K562 (cell line): ENCODE results near the gene MFAP1. TPM values are rescaled to one million over a fixed set of nuclear protein-coding genes. Genes with fewer than 3 reads are reported as not detected.

Experiments
- ATAC-seq: fragments of 200-7000 bp; cut with Tn5 transposase; 3 replicates; pipeline ENCODE4 v1.9.1; 2020; ENCODE audit warnings: moderate library complexity
- BruUV-seq: library from RNA; stranded (reverse); fragments of 400-500 nt; replicated peaks from 2 replicates; lab custom pipeline; 2021; lab: Mats Ljungman, UMichigan
- CTCF ChIA-PET: fragments of 300-600 bp; formaldehyde crosslinking; extraction: SDS; loops from one replicate; lab custom pipeline; 2021; ENCODE audit warnings: low intra/inter-chr PET ratio; lab: Yijun Ruan, JAX
- POLR2A ChIA-PET: fragments of 300-600, 350-650 bp; sonication (Branson Sonifier 250); formaldehyde crosslinking; extraction: SDS; loops from one replicate; lab custom pipeline; 2021; ENCODE audit warnings: antibody characterized with exemption, inconsistent platforms; lab: Yijun Ruan, JAX
- DNase-seq, 4 experiments: peaks; one replicate each; pipeline versions ENCODE4 v3.0.0 to v3.0.0-alpha.2; 2011 to 2018; ENCODE audit warnings: low spot score in 3 of 4, mixed read lengths in 3 of 4; ENCODE audit errors: extremely low read depth in 1 of 4
- FAIRE-seq: peaks from 2 replicates; lab custom pipeline; 2011; peaks lifted over from hg19 to GRCh38; lab: Jason Lieb, UNC
- H2AFZ ChIP-seq: 2 replicates; pipeline ENCODE4 v1.6.0; 2011; ENCODE audit warnings: low read depth, low read length, control low read depth, inconsistent platforms
- H3K27ac ChIP-seq: fragments of 200-600 bp; 3 replicates; pipeline ENCODE4 v1.8.0; 2011; ENCODE audit warnings: low read depth, mild to moderate bottlenecking, control low read depth, inconsistent platforms, low read length, moderate library complexity, mixed read lengths; ENCODE audit errors: extremely low read depth
- H3K27me3 ChIP-seq, 2 experiments: fragments of 300-600 bp in 1 of 2; 2 replicates in 1 of 2; 3 replicates in 1 of 2; pipeline versions ENCODE4 v1.6.0 to v1.8.0; 2011; ENCODE audit warnings: inconsistent platforms in 2 of 2, low read length in 2 of 2, mild to moderate bottlenecking in 1 of 2, mixed read lengths in 1 of 2, moderate library complexity in 1 of 2; ENCODE audit not compliant: control insufficient read depth in 2 of 2, insufficient read depth in 2 of 2
- H3K36me3 ChIP-seq: fragments of 300-600 bp; 3 replicates; pipeline ENCODE4 v1.8.0; 2011; ENCODE audit warnings: mild to moderate bottlenecking, low read length, inconsistent platforms; ENCODE audit not compliant: control insufficient read depth, insufficient read depth
- H3K4me1 ChIP-seq, 2 experiments: fragments of 200-600 bp in 1 of 2; replicated peaks in 1 of 2; 2 replicates in 1 of 2; 3 replicates in 1 of 2; pipeline versions ENCODE4 v1.5.1 to v1.8.0; 2011; ENCODE audit warnings: inconsistent platforms in 2 of 2, low read length in 2 of 2, mild to moderate bottlenecking in 1 of 2, mixed read lengths in 1 of 2, moderate library complexity in 1 of 2; ENCODE audit not compliant: control insufficient read depth in 2 of 2, insufficient read depth in 2 of 2
- H3K4me2 ChIP-seq: 2 replicates; pipeline ENCODE4 v1.6.1; 2011; ENCODE audit warnings: low read length, control low read depth, inconsistent platforms, mixed read lengths; ENCODE audit not compliant: insufficient read depth
- H3K4me3 ChIP-seq: fragments of 200-600 bp; sonication (generic), shearing (Covaris generic); 2 replicates; pipeline ENCODE4 v1.5.1; 2016; ENCODE audit warnings: control low read depth, inconsistent platforms
- H3K79me2 ChIP-seq: fragments of 200-600 bp; 3 replicates; pipeline ENCODE4 v1.8.0; 2011; ENCODE audit warnings: low read length, inconsistent platforms; ENCODE audit not compliant: control insufficient read depth, insufficient read depth
- H3K9ac ChIP-seq, 2 experiments: 2 replicates each; pipeline versions ENCODE4 v1.6.0 to v1.6.1; 2011; ENCODE audit warnings: low read depth in 2 of 2, low read length in 2 of 2, control low read depth in 1 of 2, inconsistent platforms in 1 of 2, mild to moderate bottlenecking in 1 of 2, mixed read lengths in 1 of 2; ENCODE audit not compliant: insufficient read depth in 1 of 2
- H3K9me1 ChIP-seq: one replicate; pipeline ENCODE4 v1.6.0; 2011; ENCODE audit warnings: inconsistent platforms, mild to moderate bottlenecking, low read length, moderate library complexity; ENCODE audit not compliant: control insufficient read depth, insufficient read depth
- H3K9me3 ChIP-seq: replicated peaks from 2 replicates; pipeline ENCODE4 v1.5.1; 2011; ENCODE audit warnings: low read depth, low read length, inconsistent platforms; ENCODE audit not compliant: control insufficient read depth, insufficient read depth
- H4K20me1 ChIP-seq: replicated peaks from 2 replicates; pipeline ENCODE4 v1.6.1; 2011; ENCODE audit warnings: low read length, inconsistent platforms, mixed read lengths; ENCODE audit not compliant: control insufficient read depth, insufficient read depth
- CREB5 ChIP-seq: fragments of 250-450 bp; sonication (Bioruptor Pico); IDR thresholded peaks from 2 replicates; pipeline ENCODE4 v1.5.0; 2020; ENCODE audit warnings: mild to moderate bottlenecking
- WGBS: fragments of 100-300 bp; shearing (Covaris generic); methylation state at CpG from one replicate; pipeline ENCODE4 v1.1.6; 2016; ENCODE audit warnings: low coverage, mixed read lengths; ENCODE audit not compliant: insufficient coverage; ENCODE audit errors: missing lambda C conversion rate; 5-methylcytosine and 5-hydroxymethylcytosine counted together
- in situ Hi-C: fragments of 300-500 bp; cut with MboI; formaldehyde crosslinking; loops from 4 replicates; pipeline ENCODE4 v1.15.0; 2018; ENCODE audit warnings: inconsistent platforms, mixed read lengths
- intact Hi-C: fragments of 100-400 bp; cut with micrococcal nuclease; formaldehyde crosslinking; loops from 2 replicates; pipeline ENCODE4 v1.14.2; 2022
- polyA plus RNA-seq, 8 experiments: library from polyadenylated mRNA; depleted of rRNA in 4 of 8; stranded (reverse) in 5 of 8; unstranded in 3 of 8; fragments of >200 nt; fragmentation: Nextera tagmentation in 2 of 8; fragmentation: Illumina TruSeq in 1 of 8; extraction: Ambion mirVana in 2 of 8; extraction: Trizol in 1 of 8; gene quantifications; 2 replicates each; pipeline versions ENCODE4 v1.2.1 to v1.2.3, GENCODE V29; 2011 to 2014; ENCODE audit warnings: inconsistent platforms in 1 of 8, missing spikeins in 1 of 8
- total RNA-seq, 7 experiments: library from RNA; depleted of rRNA in 6 of 7; stranded (reverse); fragments of >200 nt in 6 of 7; fragmentation: Illumina TruSeq in 2 of 7; extraction: Trizol in 2 of 7; gene quantifications; 2 replicates each; pipeline versions ENCODE4 v1.2.1 to v1.2.3, GENCODE V29; 2011 to 2021; ENCODE audit warnings: low replicate concordance in 1 of 7
- TF ChIP-seq, protein P1 (sequence below): fragments of 450-650 bp; formaldehyde crosslinking; IDR thresholded peaks from 2 replicates; pipeline ENCODE4 v1.4.0; 2022; ENCODE audit warnings: missing genetic modification characterization

The MFAP1 gene
- total and polyA plus RNA-seq, 9 of the 15 experiments (the other 6 are each of a cell fraction or from before 2014, with no cell fraction given) = 34.9 to 64.1 (median 48.2) TPM

DNA sequence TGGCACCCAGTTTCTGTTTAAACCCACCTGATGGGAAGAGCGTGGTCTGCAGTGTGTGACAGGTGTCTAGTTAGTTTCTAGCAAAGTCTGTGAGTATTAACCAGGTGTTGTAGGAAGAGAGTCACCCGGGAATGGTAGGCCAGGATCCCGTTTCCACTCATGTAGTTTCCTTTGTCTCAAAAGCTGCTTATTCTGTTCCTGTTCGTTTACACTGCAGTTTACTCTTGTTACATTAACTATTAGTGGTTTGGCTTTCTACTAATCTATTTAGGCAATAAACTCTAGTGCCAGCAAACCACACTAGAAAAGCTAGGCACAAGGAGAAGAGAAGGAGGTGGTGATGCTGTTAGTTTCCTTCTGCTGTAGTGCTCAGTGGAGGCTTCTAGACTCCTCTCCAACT, 35.1 kb upstream of the MFAP1 start:
- DNase-seq = no peak
- TF ChIP-seq CREB5 (CRISPR knock-in tag) = no peak
- TF ChIP-seq, protein P1, sequence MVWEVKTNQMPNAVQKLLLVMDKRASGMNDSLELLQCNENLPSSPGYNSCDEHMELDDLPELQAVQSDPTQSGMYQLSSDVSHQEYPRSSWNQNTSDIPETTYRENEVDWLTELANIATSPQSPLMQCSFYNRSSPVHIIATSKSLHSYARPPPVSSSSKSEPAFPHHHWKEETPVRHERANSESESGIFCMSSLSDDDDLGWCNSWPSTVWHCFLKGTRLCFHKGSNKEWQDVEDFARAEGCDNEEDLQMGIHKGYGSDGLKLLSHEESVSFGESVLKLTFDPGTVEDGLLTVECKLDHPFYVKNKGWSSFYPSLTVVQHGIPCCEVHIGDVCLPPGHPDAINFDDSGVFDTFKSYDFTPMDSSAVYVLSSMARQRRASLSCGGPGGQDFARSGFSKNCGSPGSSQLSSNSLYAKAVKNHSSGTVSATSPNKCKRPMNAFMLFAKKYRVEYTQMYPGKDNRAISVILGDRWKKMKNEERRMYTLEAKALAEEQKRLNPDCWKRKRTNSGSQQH = no peak
- TF ChIP-seq, all 486 proteins: peak for 0
- Histone ChIP-seq H3K27me3 (no peaks in the 10 kb centered on the region), H3K4me1 (no peaks in the 10 kb centered on the region), H3K4me2 (no peak overlapping the region), H3K9ac (no peak overlapping the region), H3K79me2 (no peaks in the 10 kb centered on the region), H3K9me3 (no peaks in the 10 kb centered on the region), H2AFZ (no peak overlapping the region), H3K4me3 (no peak overlapping the region), H3K27ac (no peak overlapping the region), H3K36me3 (peaks cover 89% of the 10 kb centered on the region), H4K20me1 (no peaks in the 10 kb centered on the region), H3K9me1 (no peaks in the 10 kb centered on the region)
- intact Hi-C loops = no loop called here
- ATAC-seq (no peak), FAIRE-seq (no peak)
- ChIA-PET CTCF (no interaction called here), POLR2A (interaction anchor here (1.3 to 2.3 kb wide), 4 partner anchors 8 to 37 kb away, joined by 3 to 7 read pairs (median 4); partner anchors contain the start of gene MFAP1)
- WGBS = 67% methylated on average over 4 of the region's 4 CpGs
- in situ Hi-C loops = no loop called here
- no TSS peak for BruUV-seq
